KMS-11 (cell line): ENCODE data around the gene CRAT.

Source experiments
- H2AFZ ChIP-seq: fragments of 200-600 bp; sonication (generic); 2 replicates; pipeline ENCODE4 v1.6.1; 2016; ENCODE audit warnings: antibody characterized with exemption, mixed run types, low read depth
- H3K27ac ChIP-seq: fragments of 200-600 bp; sonication (generic); 2 replicates; pipeline ENCODE4 v1.6.1; 2016; ENCODE audit warnings: mild to moderate bottlenecking, mixed run types
- H3K27me3 ChIP-seq: fragments of 200-600 bp; sonication (generic); 2 replicates; pipeline ENCODE4 v1.6.1; 2017; ENCODE audit warnings: mild to moderate bottlenecking, low read depth, mixed run types, moderate library complexity; ENCODE audit not compliant: insufficient read depth
- H3K36me3 ChIP-seq: fragments of 200-600 bp; sonication (generic); 2 replicates; pipeline ENCODE4 v1.6.1; 2017; ENCODE audit warnings: mild to moderate bottlenecking, mixed run types; ENCODE audit not compliant: insufficient read depth
- H3K4me1 ChIP-seq: fragments of 200-600 bp; sonication (generic); 2 replicates; pipeline ENCODE4 v1.6.1; 2016; ENCODE audit warnings: mild to moderate bottlenecking, low read depth, mixed run types; ENCODE audit not compliant: poor library complexity, severe bottlenecking
- H3K4me2 ChIP-seq: fragments of 200-600 bp; sonication (generic); 2 replicates; pipeline ENCODE4 v1.7.0; 2016; ENCODE audit warnings: mild to moderate bottlenecking, mixed run types
- H3K4me3 ChIP-seq: fragments of 200-600 bp; sonication (generic); IDR thresholded peaks from 2 replicates; pipeline ENCODE4 v1.6.1; 2017; ENCODE audit warnings: low read depth, low read length, mixed read lengths; ENCODE audit not compliant: insufficient read depth
- H3K79me2 ChIP-seq: fragments of 200-600 bp; sonication (generic); 2 replicates; pipeline ENCODE4 v1.6.1; 2016; ENCODE audit warnings: low read depth, mixed run types; ENCODE audit not compliant: insufficient read depth
- H3K9ac ChIP-seq: fragments of 200-600 bp; sonication (generic); 2 replicates; pipeline ENCODE4 v1.6.1; 2016; ENCODE audit warnings: mild to moderate bottlenecking, mixed run types
- H4K20me1 ChIP-seq: fragments of 200-600 bp; sonication (generic); 2 replicates; pipeline ENCODE4 v1.6.1; 2016; ENCODE audit warnings: mild to moderate bottlenecking, mixed run types; ENCODE audit not compliant: insufficient read depth
- CTCF ChIP-seq: fragments of 200-600 bp; sonication (generic); conservative IDR thresholded peaks from 2 replicates; pipeline ENCODE4 v1.6.1; 2017; ENCODE audit warnings: low read depth, mild to moderate bottlenecking, antibody characterized with exemption, low read length, moderate library complexity, mixed read lengths

The CRAT gene

GRCh38 chr9:129080601-129081387, 29.8 kb downstream of the CRAT start, which contains the start of gene DOLPP1:
Gene DOLPP1, plus strand, starts transcription at chr9:129081111. Its CDS starts 21 bp downstream, at chr9:129081132.
- H3K9ac ChIP-seq = peak within 1 kb of the TSS; percentile 48; the same call in 1 of the 2 replicates
- peak within 1 kb of the TSS; percentile 74 for H3K4me2 ChIP-seq
- H3K27ac ChIP-seq = peak within 1 kb of the TSS; percentile 29; the same call in 1 of the 2 replicates
- peak within 1 kb of the TSS; percentile 79 for H2AFZ ChIP-seq
- TF ChIP-seq CTCF = no peak
- H3K36me3 ChIP-seq = no peaks in the 10 kb centered on the region
- H3K27me3 ChIP-seq = no peaks in the 10 kb centered on the region
- peak within 1 kb of the TSS; percentile 47 for H3K4me3 ChIP-seq
- peaks cover 11% of the 10 kb centered on the region for H3K4me1 ChIP-seq
- no peaks in the 10 kb centered on the region for H4K20me1 ChIP-seq
- peaks cover 28% of the 10 kb centered on the region for H3K79me2 ChIP-seq

GRCh38 chr9:129080298-129080600, 30.3 kb downstream of the CRAT start:
- no peak overlapping the region for H3K9ac ChIP-seq

GRCh38 chr9:129079829-129080228, 30.8 kb downstream of the CRAT start:
- Histone ChIP-seq H3K36me3 (no peaks in the 10 kb centered on the region), H4K20me1 (no peaks in the 10 kb centered on the region), H3K79me2 (peaks cover 28% of the 10 kb centered on the region), H3K4me2 (peak overlapping the region; percentile 66; the same call in 1 of the 2 replicates), H2AFZ (peak overlapping the region; percentile 79; the same call in 1 of the 2 replicates), H3K9ac (no peak overlapping the region), H3K4me1 (peaks cover 11% of the 10 kb centered on the region), H3K4me3 (peak overlapping the region; percentile 47), H3K27ac (no peak overlapping the region), H3K27me3 (no peaks in the 10 kb centered on the region)
- TF ChIP-seq CTCF = no peak

More at GRCh38 chr9:129080298-129080600, 30.3 kb downstream of the CRAT start:
- H3K27ac ChIP-seq = no peak overlapping the region
- H2AFZ ChIP-seq = peak overlapping the region; percentile 79
- peaks cover 11% of the 10 kb centered on the region for H3K4me1 ChIP-seq
- no peaks in the 10 kb centered on the region for H3K27me3 ChIP-seq
- H3K4me3 ChIP-seq = peak overlapping the region; percentile 47
- H3K36me3 ChIP-seq = no peaks in the 10 kb centered on the region
- H4K20me1 ChIP-seq = no peaks in the 10 kb centered on the region
- no peak for TF ChIP-seq CTCF
- peaks cover 28% of the 10 kb centered on the region for H3K79me2 ChIP-seq
- peak overlapping the region; percentile 66 for H3K4me2 ChIP-seq

GRCh38 chr9:129078691-129079503, 31.7 kb downstream of the CRAT start:
- H3K27me3 ChIP-seq = no peaks in the 10 kb centered on the region
- H3K9ac ChIP-seq = no peak overlapping the region
- no peak overlapping the region for H2AFZ ChIP-seq
- H3K4me1 ChIP-seq = peaks cover 11% of the 10 kb centered on the region
- no peak overlapping the region for H3K4me2 ChIP-seq
- H3K79me2 ChIP-seq = peaks cover 22% of the 10 kb centered on the region
- TF ChIP-seq CTCF = no peak
- H3K27ac ChIP-seq = no peak overlapping the region
- H3K4me3 ChIP-seq = no peak overlapping the region
- H3K36me3 ChIP-seq = no peaks in the 10 kb centered on the region
- no peaks in the 10 kb centered on the region for H4K20me1 ChIP-seq
